H1 (cell line): Measurements from ENCODE around the gene POP5. TPM values are rescaled to one million over a fixed set of nuclear protein-coding genes. Genes with fewer than 3 reads are reported as not detected.
A peak's percentile ranks its signal among the peaks of the same experiment; 100 is the strongest.

Source experiments
- CTCF ChIA-PET: fragments of 300-600 bp; sonication (Branson Sonifier 250); formaldehyde crosslinking; loops from one replicate; lab custom pipeline; 2021; ENCODE audit not compliant: partially characterized antibody; lab: Charles Lee
- POLR2A ChIA-PET: fragments of 300-600 bp; sonication (Branson Sonifier 250); formaldehyde crosslinking; loops from one replicate; lab custom pipeline; 2021; ENCODE audit warnings: inconsistent platforms; ENCODE audit not compliant: partially characterized antibody; lab: Charles Lee
- DNase-seq, 2 experiments: peaks; one replicate each; pipeline versions ENCODE4 v3.0.0 to v3.0.0-alpha.2; 2010 to 2022; ENCODE audit warnings: low spot score in 2 of 2, low read depth in 1 of 2, mixed read lengths in 1 of 2
- FAIRE-seq: peaks from 2 replicates; lab custom pipeline; 2011; peaks lifted over from hg19 to GRCh38; lab: Jason Lieb, UNC
- H2AFZ ChIP-seq: 2 replicates; pipeline ENCODE4 v1.8.1; 2012; ENCODE audit warnings: low read length, inconsistent platforms
- H2AK5ac ChIP-seq: 2 replicates; pipeline ENCODE4 v1.6.1; 2013; ENCODE audit warnings: low read depth, low read length
- H2BK120ac ChIP-seq: replicated peaks from 2 replicates; pipeline ENCODE3; 2013; ENCODE audit warnings: low read depth, low read length, inconsistent platforms
- H2BK12ac ChIP-seq: 2 replicates; pipeline ENCODE4 v1.6.1; 2013; ENCODE audit warnings: low read depth, low read length
- H2BK15ac ChIP-seq: 2 replicates; pipeline ENCODE4 v1.6.1; 2013; ENCODE audit warnings: low read length
- H2BK20ac ChIP-seq: 2 replicates; pipeline ENCODE4 v1.6.1; 2013; ENCODE audit warnings: low read length
- H2BK5ac ChIP-seq: 2 replicates; pipeline ENCODE4 v1.6.1; 2013; ENCODE audit warnings: low read depth, low read length
- H3K14ac ChIP-seq: 2 replicates; pipeline ENCODE4 v1.6.1; 2013; ENCODE audit warnings: inconsistent platforms; ENCODE audit not compliant: insufficient read length
- H3K18ac ChIP-seq: 2 replicates; pipeline ENCODE4 v1.6.1; 2013; ENCODE audit warnings: low read length; ENCODE audit errors: extremely low read depth
- H3K23ac ChIP-seq: 2 replicates; pipeline ENCODE4 v1.6.1; 2013; ENCODE audit warnings: inconsistent platforms; ENCODE audit not compliant: insufficient read length
- H3K23me2 ChIP-seq: 2 replicates; pipeline ENCODE4 v1.6.1; 2013; ENCODE audit warnings: low read depth, low read length
- H3K27ac ChIP-seq: 2 replicates; pipeline ENCODE4 v1.6.1; 2011; ENCODE audit warnings: low read depth, low read length, inconsistent platforms
- H3K27me3 ChIP-seq, 4 experiments: replicated peaks in 1 of 4; 1 replicate in 1 of 4; 2 replicates in 3 of 4; pipeline versions ENCODE4 v1.6.1 to v1.8.1; 2011 to 2013; ENCODE audit warnings: low read length in 3 of 4, mild to moderate bottlenecking in 3 of 4, inconsistent platforms in 2 of 4, mixed read lengths in 2 of 4, moderate library complexity in 1 of 4; ENCODE audit not compliant: control insufficient read depth in 3 of 4, insufficient read depth in 3 of 4; ENCODE audit errors: extremely low read depth in 1 of 4
- H3K36me3 ChIP-seq, 4 experiments: 2 replicates each; pipeline versions ENCODE4 v1.6.1 to v1.8.1; 2011 to 2013; ENCODE audit warnings: mild to moderate bottlenecking in 4 of 4, low read length in 3 of 4, moderate library complexity in 2 of 4, control low read depth in 1 of 4, inconsistent platforms in 1 of 4; ENCODE audit not compliant: insufficient read depth in 4 of 4, control insufficient read depth in 2 of 4
- H3K4ac ChIP-seq: replicated peaks from 2 replicates; pipeline ENCODE3; 2013; ENCODE audit warnings: low read length, low read depth, mixed read lengths, inconsistent platforms; ENCODE audit not compliant: insufficient read length
- H3K4me1 ChIP-seq, 4 experiments: replicated peaks in 1 of 4; 1 replicate in 1 of 4; 2 replicates in 3 of 4; pipeline versions ENCODE4 v1.6.1 to v1.8.1; 2011 to 2013; ENCODE audit warnings: low read length in 3 of 4, inconsistent platforms in 2 of 4, mixed read lengths in 1 of 4; ENCODE audit not compliant: insufficient read depth in 4 of 4, control insufficient read depth in 3 of 4
- H3K4me2 ChIP-seq, 2 experiments: 2 replicates each; pipeline versions ENCODE4 v1.6.1 to v1.8.1; 2011 to 2013; ENCODE audit warnings: low read depth in 2 of 2, low read length in 2 of 2, control low read depth in 1 of 2, inconsistent platforms in 1 of 2, mild to moderate bottlenecking in 1 of 2; ENCODE audit not compliant: insufficient read depth in 1 of 2
- H3K4me3 ChIP-seq, 4 experiments: fragments of 200-600, 300-600 bp in 1 of 4; sonication (generic), shearing (Covaris generic), sonication (Bioruptor Twin) in 1 of 4; 2 replicates each; pipeline versions ENCODE4 v1.5.1 to v1.8.1; 2011 to 2016; ENCODE audit warnings: low read length in 4 of 4, low read depth in 3 of 4, control low read depth in 2 of 4, inconsistent platforms in 2 of 4, mild to moderate bottlenecking in 2 of 4, mixed read lengths in 1 of 4, moderate library complexity in 1 of 4; ENCODE audit not compliant: insufficient read depth in 2 of 4; ENCODE audit errors: extremely low read depth in 1 of 4
- H3K56ac ChIP-seq: replicated peaks from 2 replicates; pipeline ENCODE3; 2013; ENCODE audit warnings: low read depth, mild to moderate bottlenecking, mixed read lengths, low read length, inconsistent platforms; ENCODE audit not compliant: insufficient read length
- H3K79me1 ChIP-seq: 2 replicates; pipeline ENCODE4 v1.6.1; 2013; ENCODE audit warnings: low read depth, low read length, control low read depth
- H3K79me2 ChIP-seq, 2 experiments: 2 replicates each; pipeline versions ENCODE4 v1.6.1 to v1.8.1; 2012 to 2013; ENCODE audit warnings: low read length in 2 of 2, mild to moderate bottlenecking in 2 of 2, inconsistent platforms in 1 of 2; ENCODE audit not compliant: insufficient read depth in 2 of 2, control insufficient read depth in 1 of 2
- H3K9ac ChIP-seq, 4 experiments: replicated peaks in 1 of 4; 1 replicate in 1 of 4; 2 replicates in 3 of 4; pipeline versions ENCODE4 v1.6.1 to v1.8.1; 2011 to 2013; ENCODE audit warnings: low read depth in 3 of 4, low read length in 3 of 4, control low read depth in 2 of 4, mild to moderate bottlenecking in 2 of 4, moderate library complexity in 2 of 4, inconsistent platforms in 1 of 4; ENCODE audit errors: extremely low read depth in 1 of 4
- H3K9me3 ChIP-seq, 2 experiments: 2 replicates each; pipeline versions ENCODE4 v1.6.1 to v1.8.1; 2012 to 2013; ENCODE audit warnings: mild to moderate bottlenecking in 2 of 2, moderate library complexity in 2 of 2, control low read depth in 1 of 2, inconsistent platforms in 1 of 2, low read depth in 1 of 2, low read length in 1 of 2, mixed read lengths in 1 of 2; ENCODE audit not compliant: insufficient read depth in 2 of 2
- H4K20me1 ChIP-seq, 2 experiments: replicated peaks in 1 of 2; 2 replicates each; pipeline versions ENCODE3 to v1.8.1; 2011 to 2013; ENCODE audit warnings: inconsistent platforms in 2 of 2, low read length in 2 of 2, mild to moderate bottlenecking in 1 of 2; ENCODE audit not compliant: insufficient read depth in 2 of 2, control insufficient read depth in 1 of 2
- H4K5ac ChIP-seq: 2 replicates; pipeline ENCODE4 v1.6.1; 2013; ENCODE audit warnings: low read length, low read depth, mixed read lengths, inconsistent platforms; ENCODE audit not compliant: insufficient read length
- H4K8ac ChIP-seq: 2 replicates; pipeline ENCODE4 v1.8.0; 2013; ENCODE audit warnings: mild to moderate bottlenecking, moderate library complexity, low read length, inconsistent platforms; ENCODE audit not compliant: insufficient read depth; ENCODE audit errors: extremely low read depth
- H4K91ac ChIP-seq: replicated peaks from 2 replicates; pipeline ENCODE3; 2013; ENCODE audit warnings: low read length, mixed read lengths, inconsistent platforms; ENCODE audit not compliant: insufficient read length
- RFX5 ChIP-seq: IDR thresholded peaks from 2 replicates; pipeline ENCODE4 v1.6.1; 2011; ENCODE audit warnings: low read depth, low read length, improper control_type of control experiment, borderline replicate concordance
- WGBS, 2 experiments: shearing (Covaris generic) in 1 of 2; methylation state at CpG; one replicate each; pipeline versions ENCODE4 v1.1.6 to v1.1.7; 2013 to 2015; ENCODE audit warnings: low lambda C conversion rate in 2 of 2, mixed read lengths in 2 of 2, inconsistent platforms in 1 of 2, low coverage in 1 of 2, missing lambda C conversion rate in 1 of 2; ENCODE audit not compliant: insufficient replicate concordance in 2 of 2, insufficient coverage in 1 of 2, insufficient read length in 1 of 2; ENCODE audit errors: extremely low coverage in 1 of 2, missing lambda C conversion rate in 1 of 2; 5-methylcytosine and 5-hydroxymethylcytosine counted together
- polyA plus RNA-seq, 7 experiments: library from polyadenylated mRNA; depleted of rRNA in 3 of 7; stranded (reverse) in 5 of 7; unstranded in 2 of 7; fragments of >200 nt in 5 of 7; fragments of 200-250 nt in 2 of 7; gene quantifications; 1 replicate in 5 of 7; 2 replicates in 1 of 7; 4 replicates in 1 of 7; pipeline versions ENCODE4 v1.2.1 to v1.2.3, GENCODE V29; 2011 to 2013; ENCODE audit warnings: missing spikeins in 2 of 7, mixed read lengths in 2 of 7
- total RNA-seq: library from RNA; stranded (reverse); fragmentation: NEBNext Ultra II Directional; extraction: Animal tissue kit (Norgen Biotek cat#: 25700); gene quantifications from 2 replicates; pipeline ENCODE4 v1.2.1, GENCODE V29; 2021

POP5 gene
- total and polyA plus RNA-seq, 2 of the 8 experiments (the other 6 are each of a cell fraction or from before 2014, with no cell fraction given) = 59.7 to 124 TPM

GRCh38 chr12:120625557-120626419 is 44.6 kb upstream of the POP5 start:
- no peaks in the 10 kb centered on the region for H3K36me3 ChIP-seq
- no peak overlapping the region for H2AFZ ChIP-seq
- H2BK20ac ChIP-seq = no peak overlapping the region
- 84% methylated on average over 23 of the region's 26 CpGs; no CpG with 5 or more reads in 1 of the 2 experiments for WGBS, 2 experiments
- no peak overlapping the region for H3K23ac ChIP-seq
- H2AK5ac ChIP-seq = no peak overlapping the region
- no peak overlapping the region for H4K8ac ChIP-seq
- no peak overlapping the region for H3K14ac ChIP-seq
- H4K5ac ChIP-seq = no peak overlapping the region
- DNase-seq (peak; percentile 51 to 76), FAIRE-seq (no peak)
- H3K4me2 ChIP-seq = no peak overlapping the region
- H2BK15ac ChIP-seq = no peak overlapping the region
- H3K18ac ChIP-seq = no peak overlapping the region
- ChIA-PET POLR2A (interaction anchor here (0.6 to 1.2 kb wide), 6 partner anchors 31 to 156 kb away, joined by 3 to 6 read pairs (median 3); partner anchors contain the start of gene POP5), CTCF (interaction anchor here (0.6 to 6.6 kb wide), 25 partner anchors 9 to 346 kb away, joined by 3 to 70 read pairs (median 4); partner anchors contain the start of gene POP5)
- H4K91ac ChIP-seq = peak overlapping the region; percentile 3
- H3K9ac ChIP-seq = no peak overlapping the region
- no peak overlapping the region for H3K4ac ChIP-seq
- no peaks in the 10 kb centered on the region for H4K20me1 ChIP-seq
- H3K27me3 ChIP-seq = no peaks in the 10 kb centered on the region
- H3K79me1 ChIP-seq = no peaks in the 10 kb centered on the region
- H3K4me3 ChIP-seq = no peak overlapping the region
- H2BK12ac ChIP-seq = peak overlapping the region; percentile 9; the same call in 1 of the 2 replicates
- no peak overlapping the region for H3K56ac ChIP-seq
- no peak overlapping the region for H3K27ac ChIP-seq
- H2BK5ac ChIP-seq = no peak overlapping the region
- no peaks in the 10 kb centered on the region for H3K4me1 ChIP-seq
- H3K23me2 ChIP-seq = no peaks in the 10 kb centered on the region
- no peaks in the 10 kb centered on the region for H3K79me2 ChIP-seq
- H3K9me3 ChIP-seq = no peaks in the 10 kb centered on the region
- no peak overlapping the region for H2BK120ac ChIP-seq
- TF ChIP-seq RFX5 = no peak
